Measurements from ENCODE around the gene TGM4.

- no peak for TF ChIP-seq ZNF592 (IDR thresholded peaks at IDR 0.05)
- TF ChIP-seq KHSRP (IDR thresholded peaks at IDR 0.05), result no peak
- TF ChIP-seq CTCF (IDR thresholded peaks at IDR 0.05 in 2 of 3, conservative IDR thresholded peaks at IDR 0.05 in 1 of 3; ENCODE audit: insufficient read depth in 2 of 3, low read depth in 1 of 3, low read length in 3 of 3), result no peak
These were observed 55.4 kb downstream of the TGM4 start for GRCh38 chr3:44929782-44930181.
